DLD1 (cell line): ENCODE data around the gene SMARCA2.

Experiments
- in situ Hi-C: cut with HindIII; loops from 2 replicates; pipeline ENCODE4 v1.10.0; 2017; ENCODE audit warnings: low sequenced_read_pairs

The SMARCA2 gene

GRCh38 chr9:2164268-2164667 lies 149.1 kb downstream of the SMARCA2 start:
- in situ Hi-C loops, result no loop called here

- in situ Hi-C loops, result no loop called here
Measured at GRCh38 chr9:2166203-2166602, 151.1 kb downstream of the SMARCA2 start.

- in situ Hi-C loops, result no loop called here
Measured at GRCh38 chr9:2169035-2169434, 153.9 kb downstream of the SMARCA2 start.

GRCh38 chr9:2170722-2171121 lies 155.6 kb downstream of the SMARCA2 start:
- in situ Hi-C loops, result no loop called here

GRCh38 chr9:2173170-2173569 lies 158.0 kb downstream of the SMARCA2 start:
- in situ Hi-C loops, result no loop called here

- in situ Hi-C loops, result no loop called here
Measured at GRCh38 chr9:2173861-2174260, 158.7 kb downstream of the SMARCA2 start.

- in situ Hi-C loops, result no loop called here
Measured at GRCh38 chr9:2174306-2174705, 159.2 kb downstream of the SMARCA2 start.

- in situ Hi-C loops, result no loop called here
Measured at GRCh38 chr9:2174911-2175310, 159.8 kb downstream of the SMARCA2 start.

- in situ Hi-C loops, result no loop called here
Measured at GRCh38 chr9:2177121-2177520, 162.0 kb downstream of the SMARCA2 start.

- in situ Hi-C loops, result no loop called here
Measured at GRCh38 chr9:2178034-2178734, 163.0 kb downstream of the SMARCA2 start.

GRCh38 chr9:2179567-2179966 lies 164.4 kb downstream of the SMARCA2 start:
- in situ Hi-C loops, result no loop called here

- in situ Hi-C loops, result no loop called here
Measured at GRCh38 chr9:2180154-2180553, 165.0 kb downstream of the SMARCA2 start.

GRCh38 chr9:2180704-2181103 lies 165.6 kb downstream of the SMARCA2 start:
- in situ Hi-C loops, result no loop called here

- in situ Hi-C loops, result no loop called here
Measured at GRCh38 chr9:2181792-2182191, 166.6 kb downstream of the SMARCA2 start.

GRCh38 chr9:2190939-2191608 lies 175.9 kb downstream of the SMARCA2 start:
- in situ Hi-C loops, result no loop called here

- in situ Hi-C loops, result no loop called here
Measured at GRCh38 chr9:2191609-2191972, 176.4 kb downstream of the SMARCA2 start.

GRCh38 chr9:2192356-2192979 lies 177.3 kb downstream of the SMARCA2 start:
- in situ Hi-C loops, result no loop called here

- in situ Hi-C loops, result no loop called here
Measured at GRCh38 chr9:2193552-2193951, 178.4 kb downstream of the SMARCA2 start.

- in situ Hi-C loops, result no loop called here
Measured at GRCh38 chr9:2195211-2195610, 180.1 kb downstream of the SMARCA2 start.

GRCh38 chr9:2196757-2197156 lies 181.6 kb downstream of the SMARCA2 start:
- in situ Hi-C loops, result no loop called here

- in situ Hi-C loops, result no loop called here
Measured at GRCh38 chr9:2198956-2199635, 183.9 kb downstream of the SMARCA2 start.
